Middle frontal gyrus (tissue), 1 donor: Measurements from ENCODE around the gene THSD7A.

Source experiments
- DNase-seq: peaks from one replicate; pipeline ENCODE4 v3.0.0-alpha.2; 2015; ENCODE audit warnings: low spot score; ENCODE audit errors: extremely low spot score

Gene THSD7A

GRCh38 chr7:11810043-11810625, 21.9 kb downstream of the THSD7A start:
- no peak for DNase-seq

DNA sequence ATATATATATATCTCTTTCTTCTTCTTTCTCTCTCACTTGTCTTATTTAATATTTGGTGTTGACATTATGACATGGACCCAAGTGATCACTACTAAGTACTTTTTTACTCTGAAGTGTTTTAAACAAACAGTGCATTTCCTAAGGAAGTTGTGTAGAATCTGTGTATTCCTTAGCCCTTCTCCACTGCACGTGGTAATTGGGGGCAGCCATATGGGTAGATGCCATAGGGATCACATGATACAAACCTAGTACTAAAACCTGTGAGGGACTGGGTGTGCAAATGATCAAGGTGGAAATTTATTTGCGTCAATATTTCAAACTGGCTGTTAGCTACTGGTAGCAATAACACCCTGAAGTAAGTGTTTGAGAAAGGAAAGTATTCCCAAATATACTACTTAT, 25.0 kb downstream of the THSD7A start:
- DNase-seq = no peak

DNA sequence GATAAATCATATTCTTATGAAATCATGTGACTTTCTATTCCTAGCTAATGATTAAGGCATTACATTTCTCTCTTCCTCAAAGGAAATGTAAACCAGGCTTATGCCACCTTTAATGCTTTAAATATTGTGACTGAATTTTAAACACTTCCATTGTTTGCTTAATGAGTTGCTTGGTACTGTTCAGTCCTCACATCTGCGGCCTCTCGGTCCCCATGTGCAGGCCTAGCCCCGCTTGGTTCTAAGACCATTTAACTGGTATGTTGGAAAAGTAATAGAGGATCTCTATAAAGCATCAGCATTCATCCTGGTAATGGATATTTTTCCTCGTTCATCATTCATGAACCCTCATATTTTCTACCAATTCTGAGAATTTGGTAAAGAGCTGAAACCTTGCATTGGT, 27.4 kb downstream of the THSD7A start:
- no peak for DNase-seq

GRCh38 chr7:11795231-11795630, 36.8 kb downstream of the THSD7A start:
- no peak for DNase-seq

- no peak for DNase-seq
Observed at GRCh38 chr7:11792166-11792565, 39.8 kb downstream of the THSD7A start.

DNA sequence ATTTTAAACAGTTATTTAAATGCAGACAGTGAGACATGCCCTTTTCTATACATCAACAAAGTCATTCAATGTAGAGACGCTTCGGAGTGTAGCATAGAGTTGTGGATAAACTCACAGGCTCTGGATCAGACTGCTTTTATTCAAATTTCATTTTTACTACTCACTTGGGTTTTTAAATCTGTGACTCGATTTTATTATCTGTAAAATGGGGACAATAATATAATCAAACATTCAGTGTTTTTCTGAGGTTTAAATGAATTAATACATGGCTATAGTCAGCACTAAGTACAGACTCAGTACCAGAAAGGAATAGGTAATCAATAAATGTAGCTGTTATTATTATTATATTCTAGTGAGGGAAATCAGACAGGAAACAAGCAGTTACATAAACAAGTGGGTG, 43.4 kb downstream of the THSD7A start:
- DNase-seq = no peak

GRCh38 chr7:11787534-11787933, 44.5 kb downstream of the THSD7A start:
- DNase-seq = no peak

DNA sequence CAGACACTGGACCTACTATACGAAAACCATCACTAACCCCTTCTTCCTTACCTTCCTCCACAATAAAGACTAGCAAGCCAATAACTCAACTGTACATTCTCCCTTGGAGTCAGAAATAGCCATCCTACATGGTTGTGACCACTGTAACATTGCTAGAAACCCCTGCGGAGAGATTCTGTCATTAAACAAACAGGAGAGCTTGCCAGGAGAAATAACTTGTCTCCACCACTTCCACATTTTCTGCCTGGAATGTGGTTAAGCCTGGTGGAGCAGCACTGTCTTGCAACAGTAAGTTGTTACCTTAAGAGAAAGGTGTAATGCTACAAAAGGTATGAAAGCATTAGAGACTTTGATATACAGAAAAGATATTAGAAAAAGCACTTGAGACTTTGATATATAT, 45.8 kb downstream of the THSD7A start:
- no peak for DNase-seq

DNA sequence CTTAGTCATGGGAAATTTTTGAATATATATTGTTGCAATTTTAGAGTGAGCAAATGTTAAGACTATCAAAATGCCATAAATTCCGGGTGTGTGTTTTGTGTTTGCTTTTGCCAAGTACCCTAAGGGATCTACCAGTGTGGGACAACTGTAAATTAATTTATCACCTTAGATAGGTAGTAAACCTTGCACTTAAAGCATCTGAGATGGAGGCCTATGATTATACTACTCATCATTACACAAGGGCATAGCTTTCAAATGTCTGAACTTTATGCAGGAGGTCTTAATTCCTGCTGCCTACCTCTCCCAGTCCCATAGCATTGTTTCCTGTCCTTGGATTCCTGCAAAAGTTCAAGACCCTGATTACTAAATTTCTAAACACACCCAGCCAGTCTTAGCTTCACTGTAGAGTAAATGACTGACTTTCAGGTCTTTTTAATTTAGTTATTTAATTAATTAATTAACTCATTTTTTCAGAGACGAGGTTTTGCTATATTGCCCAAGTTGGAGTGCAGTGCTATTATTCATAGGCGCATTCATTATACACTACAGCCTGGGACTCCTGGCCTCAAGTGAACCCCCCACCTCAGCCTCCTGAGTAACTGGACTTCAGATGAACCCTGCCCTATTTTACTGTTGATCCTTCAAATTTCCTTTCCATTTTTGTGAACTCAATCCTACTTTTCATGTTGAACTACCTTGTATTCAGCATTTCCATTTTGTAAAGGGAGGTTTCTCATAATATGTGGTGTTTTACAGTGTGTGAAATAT, 47.0 kb downstream of the THSD7A start:
- DNase-seq = no peak

DNA sequence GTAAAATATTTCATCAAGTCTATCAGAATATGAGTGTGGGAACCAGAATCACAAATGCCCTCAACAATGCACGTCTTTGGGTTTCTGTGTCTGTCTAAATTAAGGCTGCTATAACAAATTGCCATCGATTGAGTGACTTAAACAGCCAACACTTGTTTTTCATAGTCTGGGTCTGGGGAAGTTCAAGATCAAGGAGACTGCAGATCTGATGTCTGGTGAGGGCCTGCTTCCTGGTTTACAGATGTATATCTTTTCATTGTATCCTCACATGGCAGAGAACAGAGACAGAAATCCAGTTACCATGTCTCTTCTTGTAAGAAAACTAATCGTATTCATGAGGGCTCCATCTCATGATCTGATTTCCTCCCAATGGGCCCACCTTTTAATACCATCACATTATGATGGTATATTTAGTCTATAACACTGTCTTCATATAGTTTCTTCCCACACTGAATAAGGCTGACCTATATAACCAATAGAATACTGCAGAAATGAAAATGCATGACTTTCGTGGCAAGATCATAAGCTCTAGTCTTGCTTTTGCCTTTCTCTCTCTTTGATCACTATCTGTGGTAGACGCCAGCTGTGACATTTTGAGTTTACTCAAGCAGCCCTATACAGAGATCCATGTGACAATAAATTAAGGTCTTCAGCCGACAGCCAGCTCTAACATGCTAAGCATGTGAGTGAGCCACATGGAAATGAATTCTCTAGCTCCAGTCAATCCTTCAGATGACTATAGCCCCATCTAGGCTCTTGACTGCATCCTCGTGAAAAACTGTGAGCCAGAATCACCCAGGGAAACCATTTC, 51.9 kb downstream of the THSD7A start:
- DNase-seq = no peak

- no peak for DNase-seq
Observed at GRCh38 chr7:11776039-11776438, 56.0 kb downstream of the THSD7A start.

DNA sequence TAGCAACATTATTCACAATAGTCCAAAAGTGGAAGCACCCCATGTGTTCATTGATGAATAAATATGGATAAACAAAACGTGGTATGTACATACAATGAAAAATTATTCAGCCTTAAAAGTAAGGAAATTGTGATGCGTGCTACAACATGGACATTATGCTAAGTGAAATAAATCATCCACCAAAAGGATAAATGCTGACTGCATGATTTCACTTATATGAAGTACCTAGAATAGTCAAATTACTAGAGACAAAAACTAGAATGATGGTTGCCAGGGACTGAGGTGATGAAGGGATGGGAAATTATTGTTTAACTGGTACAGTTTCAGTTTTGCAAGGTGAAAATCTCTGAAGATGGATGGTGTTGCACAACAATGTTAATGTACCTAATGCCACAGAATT, 56.6 kb downstream of the THSD7A start:
- no peak for DNase-seq

- DNase-seq = no peak
Observed at GRCh38 chr7:11768263-11768662, 63.7 kb downstream of the THSD7A start.

GRCh38 chr7:11767148-11767547, 64.8 kb downstream of the THSD7A start:
- DNase-seq = no peak

- DNase-seq = no peak
Observed at GRCh38 chr7:11760372-11760771, 71.6 kb downstream of the THSD7A start.

DNA sequence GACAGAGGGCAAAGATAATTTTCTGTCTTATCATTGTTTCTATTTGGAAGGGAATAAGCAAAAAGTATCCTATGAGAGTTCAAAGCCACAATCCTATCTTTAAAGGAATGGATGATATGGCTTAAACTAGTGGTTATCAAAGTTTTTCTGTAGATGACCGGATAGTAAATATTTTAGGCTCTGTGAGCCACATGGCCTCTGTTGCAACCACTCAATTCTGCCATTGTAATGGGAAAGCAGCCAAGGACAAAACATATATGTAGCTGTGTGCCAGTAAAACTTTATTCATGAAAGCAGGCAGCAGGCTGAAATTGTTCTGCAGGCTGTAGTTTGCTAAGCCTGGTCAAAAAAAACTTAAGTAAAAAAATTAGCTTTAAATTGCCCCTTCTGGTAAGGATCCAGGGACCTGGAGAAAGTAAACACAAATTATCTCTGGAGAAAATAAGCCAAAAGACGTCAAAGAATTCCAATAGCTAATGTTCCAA, 73.3 kb downstream of the THSD7A start:
- DNase-seq = no peak

DNA sequence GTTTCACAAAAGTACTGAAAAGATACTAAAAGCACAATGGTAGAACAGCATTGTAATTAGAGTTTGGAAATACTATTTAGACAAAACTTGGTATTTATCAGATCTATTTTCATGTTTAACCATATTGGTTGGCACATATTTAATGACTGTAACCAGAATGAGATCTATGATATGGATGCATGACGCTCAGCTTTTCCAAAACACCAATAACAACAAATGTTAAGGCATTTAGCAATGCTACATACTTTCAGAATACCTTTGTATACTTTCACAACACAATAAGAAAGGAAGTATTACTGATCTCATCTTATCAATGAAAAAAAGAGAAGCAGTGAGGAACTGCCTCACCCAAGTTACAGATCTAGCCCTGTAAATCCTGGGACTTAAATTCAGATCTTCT, 74.8 kb downstream of the THSD7A start:
- no peak for DNase-seq

DNA sequence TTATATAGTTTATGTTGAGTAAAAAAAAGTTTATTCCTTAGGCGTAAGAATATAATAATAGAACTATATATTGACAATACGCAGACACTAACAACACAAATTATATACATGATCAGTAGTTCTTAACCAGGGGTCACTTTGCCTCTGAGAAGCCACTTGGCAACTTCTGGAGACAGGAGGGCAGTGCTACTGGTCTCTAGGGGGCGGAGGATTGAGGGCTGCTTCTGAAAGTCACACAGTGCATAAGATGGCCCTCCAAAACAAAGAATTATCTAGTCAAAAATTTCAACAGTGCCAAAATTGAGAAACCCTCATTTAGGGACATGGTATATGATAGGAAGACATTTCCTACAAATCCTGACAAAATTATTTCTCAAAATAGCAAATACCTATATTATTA, 77.1 kb downstream of the THSD7A start:
- DNase-seq = no peak

DNA sequence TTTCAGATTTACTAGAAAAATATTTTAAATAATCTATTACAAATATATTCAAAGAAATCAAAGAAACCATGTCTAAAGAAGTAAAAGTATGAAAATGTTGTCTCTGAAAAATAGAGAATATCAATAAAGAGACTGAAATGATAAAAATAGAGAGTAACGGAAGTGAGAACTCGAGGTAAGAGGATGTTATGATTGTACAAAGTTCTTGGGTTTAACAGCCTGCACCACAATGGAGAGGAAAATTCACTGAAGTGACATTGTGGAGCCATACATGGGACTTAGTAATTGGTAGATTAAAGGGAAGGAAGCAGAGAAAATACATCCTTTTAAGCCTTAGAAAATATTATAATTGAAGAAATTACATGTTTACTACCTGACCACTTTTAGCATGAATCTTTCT, 77.9 kb downstream of the THSD7A start:
- no peak for DNase-seq

- no peak for DNase-seq
Observed at GRCh38 chr7:11753433-11753832, 78.6 kb downstream of the THSD7A start.

DNA sequence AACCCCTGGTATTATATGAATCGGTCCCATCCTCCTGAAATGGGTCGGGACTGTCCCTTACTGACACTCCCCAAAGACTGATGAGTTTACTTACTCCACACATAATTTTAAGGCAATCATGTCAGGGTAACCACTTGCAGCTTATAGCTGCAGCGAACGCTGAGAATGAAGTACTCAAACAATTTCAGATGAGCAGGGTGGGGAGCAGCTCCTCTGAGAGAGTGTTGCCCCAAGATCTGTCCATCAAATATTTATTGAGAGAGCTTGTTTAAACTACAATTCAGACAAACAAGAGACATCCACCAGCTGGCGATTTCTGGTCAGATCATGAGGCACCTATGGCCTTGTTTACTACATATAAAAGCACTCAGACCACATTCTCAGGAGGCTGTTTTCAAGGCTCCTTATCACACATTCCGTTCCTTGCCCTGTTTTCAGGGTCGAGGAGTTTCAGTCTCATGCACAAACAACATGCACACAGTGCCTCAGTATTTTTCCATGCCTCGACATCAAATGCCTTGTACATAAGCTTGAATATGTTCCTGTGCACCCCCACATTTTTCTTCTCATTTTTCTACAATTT, 80.1 kb downstream of the THSD7A start:
- DNase-seq = no peak

- no peak for DNase-seq
Observed at GRCh38 chr7:11751315-11751714, 80.7 kb downstream of the THSD7A start.
